ENCODE results near the gene GLT8D2. TPM values are rescaled to one million over a fixed set of nuclear protein-coding genes. Genes with fewer than 3 reads are reported as not detected.
A peak's percentile ranks its signal among the peaks of the same experiment; 100 is the strongest.

GLT8D2 gene
- total and polyA plus RNA-seq, 7 experiments from 2014 or later, result 0.15 to 0.43 TPM; not detected in 5

- H3K27ac Mint-ChIP-seq, result no peak overlapping the region
- no peaks in the 10 kb centered on the region for H3K9me3 ChIP-seq (ENCODE audit: control insufficient read depth in 2 of 3, low read length in 3 of 3)
Measured at GRCh38 chr12:104057771-104058197, 7.8 kb upstream of the GLT8D2 start.

GRCh38 chr12:104056419-104056972, 6.5 kb upstream of the GLT8D2 start:
- H3K36me3 Mint-ChIP-seq, result peaks cover 0 to 4% (median 0%) of the 10 kb centered on the region in 5 donors
- intact Hi-C loops (cut with micrococcal nuclease), result no loop called here
- ChIA-PET CTCF (interaction anchor here (5.9 kb wide), 1 partner anchor 52 kb away, joined by 46 read pairs; no protein-coding TSS in a partner anchor), POLR2A (no interaction called here)
- peaks cover 36 to 73% (median 45%) of the 10 kb centered on the region in 5 donors for H3K27me3 Mint-ChIP-seq
- H3K9me3 Mint-ChIP-seq, result peaks cover 0 to 9% (median 0%) of the 10 kb centered on the region in 11 donors
- H3K4me3 Mint-ChIP-seq, result no peak overlapping the region
- peaks cover 0 to 4% of the 10 kb centered on the region in 2 donors for H3K27me3 ChIP-seq (ENCODE audit: control insufficient read depth in 2 of 2, insufficient read depth in 2 of 2, low read length in 2 of 2)
- H3K9me3 ChIP-seq (ENCODE audit: control insufficient read depth in 2 of 3, low read length in 3 of 3), result no peaks in the 10 kb centered on the region
- DNase-seq (no peak), ATAC-seq (no peak)
- H3K4me3 ChIP-seq (ENCODE audit: low read length), result no peak overlapping the region
- no peak overlapping the region for H3K27ac Mint-ChIP-seq
- no peaks in the 10 kb centered on the region for H3K4me1 Mint-ChIP-seq
- no peaks in the 10 kb centered on the region for H3K4me1 ChIP-seq (ENCODE audit: control insufficient read depth in 2 of 2, insufficient read depth in 2 of 2, low read length in 2 of 2)
- no peak overlapping the region for H3K27ac ChIP-seq (ENCODE audit: low read depth, low read length)
- H3K36me3 ChIP-seq (ENCODE audit: control insufficient read depth in 2 of 3, insufficient read depth in 3 of 3, low read length in 3 of 3), result no peaks in the 10 kb centered on the region

More at GRCh38 chr12:104057771-104058197, 7.8 kb upstream of the GLT8D2 start:
- CTCF ChIA-PET, result interaction anchor here (0.7 to 5.9 kb wide), 5 partner anchors 10 to 174 kb away, joined by 3 to 46 read pairs (median 4); no protein-coding TSS in a partner anchor
- ATAC-seq (peak; percentile 60), DNase-seq (peak in 5 of 9 donors; percentile 1 to 16 (median 13))
- Mint-ChIP-seq H3K36me3 (peaks cover 0 to 4% (median 0%) of the 10 kb centered on the region in 5 donors), H3K9me3 (peaks cover 0 to 9% (median 0%) of the 10 kb centered on the region in 11 donors), H3K27me3 (peaks cover 31 to 70% (median 39%) of the 10 kb centered on the region in 5 donors), H3K4me1 (no peaks in the 10 kb centered on the region), H3K4me3 (no peak overlapping the region)
- H3K4me3 ChIP-seq (ENCODE audit: low read length), result no peak overlapping the region
- H3K4me1 ChIP-seq (ENCODE audit: control insufficient read depth in 2 of 2, insufficient read depth in 2 of 2, low read length in 2 of 2), result no peaks in the 10 kb centered on the region
- intact Hi-C loops (cut with micrococcal nuclease), result loop anchor here (1.0 to 2.0 kb wide), 2 partner anchors 52 to 301 kb away; no protein-coding TSS in a partner anchor
- H3K27me3 ChIP-seq (ENCODE audit: control insufficient read depth in 2 of 2, insufficient read depth in 2 of 2, low read length in 2 of 2), result no peaks in the 10 kb centered on the region
- no peak overlapping the region for H3K27ac ChIP-seq (ENCODE audit: low read depth, low read length)
- POLR2A ChIA-PET, result interaction anchor here (0.6 to 1.2 kb wide), 2 partner anchors 51 to 64 kb away, joined by 4 to 5 read pairs; no protein-coding TSS in a partner anchor
- H3K36me3 ChIP-seq (ENCODE audit: control insufficient read depth in 2 of 3, insufficient read depth in 3 of 3, low read length in 3 of 3), result no peaks in the 10 kb centered on the region

GRCh38 chr12:104055686-104056388, 5.8 kb upstream of the GLT8D2 start:
- ATAC-seq (no peak), DNase-seq (no peak)
- Histone ChIP-seq H3K27me3 (ENCODE audit: control insufficient read depth in 2 of 2, insufficient read depth in 2 of 2, low read length in 2 of 2) (peaks cover 0 to 8% of the 10 kb centered on the region in 2 donors), H3K4me3 (ENCODE audit: low read length) (no peak overlapping the region), H3K4me1 (ENCODE audit: control insufficient read depth in 2 of 2, insufficient read depth in 2 of 2, low read length in 2 of 2) (no peaks in the 10 kb centered on the region), H3K36me3 (ENCODE audit: control insufficient read depth in 2 of 3, insufficient read depth in 3 of 3, low read length in 3 of 3) (no peaks in the 10 kb centered on the region), H3K27ac (ENCODE audit: low read depth, low read length) (no peak overlapping the region), H3K9me3 (ENCODE audit: control insufficient read depth in 2 of 3, low read length in 3 of 3) (no peaks in the 10 kb centered on the region)
- Mint-ChIP-seq H3K9me3 (peaks cover 0 to 9% (median 0%) of the 10 kb centered on the region in 11 donors), H3K27me3 (peaks cover 39 to 71% (median 45%) of the 10 kb centered on the region in 5 donors), H3K4me3 (no peak overlapping the region), H3K4me1 (no peaks in the 10 kb centered on the region), H3K36me3 (peaks cover 0 to 4% (median 0%) of the 10 kb centered on the region in 5 donors), H3K27ac (no peak overlapping the region)
- intact Hi-C loops (cut with micrococcal nuclease), result no loop called here
- POLR2A ChIA-PET, result no interaction called here
- CTCF ChIA-PET, result interaction anchor here (5.9 kb wide), 1 partner anchor 53 kb away, joined by 46 read pairs; no protein-coding TSS in a partner anchor

- peaks cover 0 to 9% (median 0%) of the 10 kb centered on the region in 11 donors for H3K9me3 Mint-ChIP-seq
- Histone ChIP-seq H3K27ac (ENCODE audit: low read depth, low read length) (no peak overlapping the region), H3K36me3 (ENCODE audit: control insufficient read depth in 2 of 3, insufficient read depth in 3 of 3, low read length in 3 of 3) (no peaks in the 10 kb centered on the region), H3K27me3 (ENCODE audit: control insufficient read depth in 2 of 2, insufficient read depth in 2 of 2, low read length in 2 of 2) (peaks cover 5 to 16% of the 10 kb centered on the region in 2 donors), H3K4me3 (ENCODE audit: low read length) (no peak overlapping the region), H3K4me1 (ENCODE audit: control insufficient read depth in 2 of 2, insufficient read depth in 2 of 2, low read length in 2 of 2) (peaks cover 0 to under 1% of the 10 kb centered on the region in 2 donors), H3K9me3 (ENCODE audit: control insufficient read depth in 2 of 3, low read length in 3 of 3) (no peaks in the 10 kb centered on the region)
- H3K36me3 Mint-ChIP-seq, result peaks cover 0 to 4% (median 0%) of the 10 kb centered on the region in 5 donors
- intact Hi-C loops (cut with micrococcal nuclease), result no loop called here
- no peak for DNase-seq
- CTCF ChIA-PET, result interaction anchor here (5.9 kb wide), 1 partner anchor 54 kb away, joined by 46 read pairs; no protein-coding TSS in a partner anchor
- no peak for ATAC-seq
- POLR2A ChIA-PET, result no interaction called here
- H3K27me3 Mint-ChIP-seq, result peaks cover 39 to 71% (median 43%) of the 10 kb centered on the region in 5 donors
- H3K4me1 Mint-ChIP-seq, result peaks cover 3 to 7% (median 5%) of the 10 kb centered on the region in 7 donors
- no peak overlapping the region for H3K4me3 Mint-ChIP-seq
- H3K27ac Mint-ChIP-seq, result no peak overlapping the region
Measured at GRCh38 chr12:104054681-104055346, 4.8 kb upstream of the GLT8D2 start.

GRCh38 chr12:104050436-104050835, 449 bp upstream of the GLT8D2 start:
- peaks cover 40 to 67% (median 52%) of the 10 kb centered on the region in 5 donors for H3K27me3 Mint-ChIP-seq
- Histone ChIP-seq H3K36me3 (ENCODE audit: control insufficient read depth in 2 of 3, insufficient read depth in 3 of 3, low read length in 3 of 3) (no peaks in the 10 kb centered on the region), H3K27ac (ENCODE audit: low read depth, low read length) (no peak overlapping the region), H3K4me1 (ENCODE audit: control insufficient read depth in 2 of 2, insufficient read depth in 2 of 2, low read length in 2 of 2) (peaks cover 0 to 3% of the 10 kb centered on the region in 2 donors), H3K4me3 (ENCODE audit: low read length) (no peak overlapping the region), H3K27me3 (ENCODE audit: control insufficient read depth in 2 of 2, insufficient read depth in 2 of 2, low read length in 2 of 2) (peaks cover 5 to 19% of the 10 kb centered on the region in 2 donors), H3K9me3 (ENCODE audit: control insufficient read depth in 2 of 3, low read length in 3 of 3) (no peaks in the 10 kb centered on the region)
- no peak overlapping the region for H3K27ac Mint-ChIP-seq
- H3K4me3 Mint-ChIP-seq, result peak overlapping the region in 4 of 10 donors; percentile 59 to 70 (median 60)
- peaks cover 0 to 1% (median 0%) of the 10 kb centered on the region in 11 donors for H3K9me3 Mint-ChIP-seq
- intact Hi-C loops (cut with micrococcal nuclease), result no loop called here
- ChIA-PET POLR2A (no interaction called here), CTCF (interaction anchor here (0.8 kb wide), 1 partner anchor 59 kb away, joined by 6 read pairs; no protein-coding TSS in a partner anchor)
- ATAC-seq (no peak), DNase-seq (no peak)
- H3K4me1 Mint-ChIP-seq, result peaks cover 3 to 10% (median 7%) of the 10 kb centered on the region in 7 donors
- H3K36me3 Mint-ChIP-seq, result peaks cover 0 to 4% (median 0%) of the 10 kb centered on the region in 5 donors

GRCh38 chr12:104049278-104049902, 597 bp downstream of the GLT8D2 start:
- peaks cover 5 to 19% of the 10 kb centered on the region in 2 donors for H3K27me3 ChIP-seq (ENCODE audit: control insufficient read depth in 2 of 2, insufficient read depth in 2 of 2, low read length in 2 of 2)
- H3K4me1 ChIP-seq (ENCODE audit: control insufficient read depth in 2 of 2, insufficient read depth in 2 of 2, low read length in 2 of 2), result peaks cover 0 to 3% of the 10 kb centered on the region in 2 donors
- no peak overlapping the region for H3K27ac ChIP-seq (ENCODE audit: low read depth, low read length)
- H3K9me3 ChIP-seq (ENCODE audit: control insufficient read depth in 2 of 3, low read length in 3 of 3), result no peaks in the 10 kb centered on the region
- Mint-ChIP-seq H3K4me1 (peaks cover 5 to 10% (median 7%) of the 10 kb centered on the region in 7 donors), H3K27ac (no peak overlapping the region), H3K4me3 (peak overlapping the region in 6 of 10 donors; percentile 9 to 70 (median 48)), H3K27me3 (peaks cover 34 to 61% (median 41%) of the 10 kb centered on the region in 5 donors), H3K36me3 (peaks cover 0 to 4% (median 0%) of the 10 kb centered on the region in 5 donors), H3K9me3 (peaks cover 0 to 1% (median 0%) of the 10 kb centered on the region in 11 donors)
- POLR2A ChIA-PET, result no interaction called here
- CTCF ChIA-PET, result no interaction called here
- intact Hi-C loops (cut with micrococcal nuclease), result no loop called here
- no peak overlapping the region for H3K4me3 ChIP-seq (ENCODE audit: low read length)
- no peak for ATAC-seq
- H3K36me3 ChIP-seq (ENCODE audit: control insufficient read depth in 2 of 3, insufficient read depth in 3 of 3, low read length in 3 of 3), result no peaks in the 10 kb centered on the region
- DNase-seq, result no peak
